22Rv1 (cell line): ENCODE measurements around the gene AKAP6.

Experiments
- ZFX ChIP-seq: fragments of 450-650 bp; IDR thresholded peaks from 2 replicates; pipeline ENCODE4 v1.6.1; 2017; ENCODE audit warnings: antibody characterized with exemption, borderline replicate concordance
- TF ChIP-seq, protein P1 (sequence below): fragments of 450-650 bp; IDR thresholded peaks from 2 replicates; pipeline ENCODE4 v1.5.1; 2017; ENCODE audit warnings: mild to moderate bottlenecking

GRCh38 chr14:32394038-32394437 lies 64.9 kb downstream of the AKAP6 start:
- TF ChIP-seq, protein P1, sequence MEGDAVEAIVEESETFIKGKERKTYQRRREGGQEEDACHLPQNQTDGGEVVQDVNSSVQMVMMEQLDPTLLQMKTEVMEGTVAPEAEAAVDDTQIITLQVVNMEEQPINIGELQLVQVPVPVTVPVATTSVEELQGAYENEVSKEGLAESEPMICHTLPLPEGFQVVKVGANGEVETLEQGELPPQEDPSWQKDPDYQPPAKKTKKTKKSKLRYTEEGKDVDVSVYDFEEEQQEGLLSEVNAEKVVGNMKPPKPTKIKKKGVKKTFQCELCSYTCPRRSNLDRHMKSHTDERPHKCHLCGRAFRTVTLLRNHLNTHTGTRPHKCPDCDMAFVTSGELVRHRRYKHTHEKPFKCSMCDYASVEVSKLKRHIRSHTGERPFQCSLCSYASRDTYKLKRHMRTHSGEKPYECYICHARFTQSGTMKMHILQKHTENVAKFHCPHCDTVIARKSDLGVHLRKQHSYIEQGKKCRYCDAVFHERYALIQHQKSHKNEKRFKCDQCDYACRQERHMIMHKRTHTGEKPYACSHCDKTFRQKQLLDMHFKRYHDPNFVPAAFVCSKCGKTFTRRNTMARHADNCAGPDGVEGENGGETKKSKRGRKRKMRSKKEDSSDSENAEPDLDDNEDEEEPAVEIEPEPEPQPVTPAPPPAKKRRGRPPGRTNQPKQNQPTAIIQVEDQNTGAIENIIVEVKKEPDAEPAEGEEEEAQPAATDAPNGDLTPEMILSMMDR: no peak
- no peak for TF ChIP-seq ZFX
